ENCODE results near the gene CTNNA3.

Gene CTNNA3

DNA sequence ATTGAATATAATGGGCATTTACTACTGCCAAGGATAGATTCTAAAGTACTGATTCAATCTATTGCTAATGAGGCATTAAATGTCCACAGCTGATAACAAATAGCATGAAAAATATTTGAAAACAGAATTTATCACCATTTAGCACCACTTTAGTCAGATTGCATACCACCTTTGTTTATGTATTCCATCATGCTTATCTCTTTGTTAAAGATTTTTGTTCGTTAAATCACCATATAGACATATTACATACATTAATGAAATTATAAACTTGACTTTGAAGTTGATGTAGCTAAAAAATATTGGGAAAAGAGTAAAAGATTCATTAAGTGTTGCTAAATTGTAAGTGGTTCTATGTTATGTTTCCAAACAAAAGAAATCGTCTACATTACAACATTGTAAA lies 1022.9 kb downstream of the CTNNA3 start:
- TF ChIP-seq ZNF785 (tag by site-specific recombination; IDR thresholded peaks at IDR 0.05): no peak
- no peak for TF ChIP-seq IKZF3 (tag by site-specific recombination; IDR thresholded peaks at IDR 0.05)
- TF ChIP-seq ZNF133 (tag by site-specific recombination; IDR thresholded peaks at IDR 0.05): no peak
- TF ChIP-seq BCL11A (tag by site-specific recombination; IDR thresholded peaks at IDR 0.05; ENCODE audit: low read depth): no peak
- TF ChIP-seq, protein P1, sequence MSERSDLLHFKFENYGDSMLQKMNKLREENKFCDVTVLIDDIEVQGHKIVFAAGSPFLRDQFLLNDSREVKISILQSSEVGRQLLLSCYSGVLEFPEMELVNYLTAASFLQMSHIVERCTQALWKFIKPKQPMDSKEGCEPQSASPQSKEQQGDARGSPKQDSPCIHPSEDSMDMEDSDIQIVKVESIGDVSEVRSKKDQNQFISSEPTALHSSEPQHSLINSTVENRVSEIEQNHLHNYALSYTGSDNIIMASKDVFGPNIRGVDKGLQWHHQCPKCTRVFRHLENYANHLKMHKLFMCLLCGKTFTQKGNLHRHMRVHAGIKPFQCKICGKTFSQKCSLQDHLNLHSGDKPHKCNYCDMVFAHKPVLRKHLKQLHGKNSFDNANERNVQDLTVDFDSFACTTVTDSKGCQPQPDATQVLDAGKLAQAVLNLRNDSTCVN (tag by site-specific recombination; optimal IDR thresholded peaks at IDR 0.05): no peak
- TF ChIP-seq, protein P2, sequence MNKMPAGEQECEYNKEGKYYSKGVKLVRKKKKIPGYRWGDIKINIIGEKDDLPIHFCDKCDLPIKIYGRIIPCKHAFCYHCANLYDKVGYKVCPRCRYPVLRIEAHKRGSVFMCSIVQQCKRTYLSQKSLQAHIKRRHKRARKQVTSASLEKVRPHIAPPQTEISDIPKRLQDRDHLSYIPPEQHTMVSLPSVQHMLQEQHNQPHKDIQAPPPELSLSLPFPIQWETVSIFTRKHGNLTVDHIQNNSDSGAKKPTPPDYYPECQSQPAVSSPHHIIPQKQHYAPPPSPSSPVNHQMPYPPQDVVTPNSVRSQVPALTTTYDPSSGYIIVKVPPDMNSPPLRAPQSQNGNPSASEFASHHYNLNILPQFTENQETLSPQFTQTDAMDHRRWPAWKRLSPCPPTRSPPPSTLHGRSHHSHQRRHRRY (tag by site-specific recombination; IDR thresholded peaks at IDR 0.05): no peak
- no peak for TF ChIP-seq ZXDB (tag by site-specific recombination; IDR thresholded peaks at IDR 0.05)
- TF ChIP-seq, protein P3, sequence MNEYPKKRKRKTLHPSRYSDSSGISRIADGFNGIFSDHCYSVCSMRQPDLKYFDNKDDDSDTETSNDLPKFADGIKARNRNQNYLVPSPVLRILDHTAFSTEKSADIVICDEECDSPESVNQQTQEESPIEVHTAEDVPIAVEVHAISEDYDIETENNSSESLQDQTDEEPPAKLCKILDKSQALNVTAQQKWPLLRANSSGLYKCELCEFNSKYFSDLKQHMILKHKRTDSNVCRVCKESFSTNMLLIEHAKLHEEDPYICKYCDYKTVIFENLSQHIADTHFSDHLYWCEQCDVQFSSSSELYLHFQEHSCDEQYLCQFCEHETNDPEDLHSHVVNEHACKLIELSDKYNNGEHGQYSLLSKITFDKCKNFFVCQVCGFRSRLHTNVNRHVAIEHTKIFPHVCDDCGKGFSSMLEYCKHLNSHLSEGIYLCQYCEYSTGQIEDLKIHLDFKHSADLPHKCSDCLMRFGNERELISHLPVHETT (tag by site-specific recombination; IDR thresholded peaks at IDR 0.05): no peak
- no peak for TF ChIP-seq ZNF146 (tag by site-specific recombination; IDR thresholded peaks at IDR 0.05)
- TF ChIP-seq HOXA7 (CRISPR knock-in tag; IDR thresholded peaks at IDR 0.05; ENCODE audit: borderline replicate concordance): no peak
- TF ChIP-seq GLIS1 (tag by site-specific recombination; IDR thresholded peaks at IDR 0.05): no peak
- TF ChIP-seq ZNF571 (tag by site-specific recombination; IDR thresholded peaks at IDR 0.05): no peak
- TF ChIP-seq ZNF404 (tag by site-specific recombination; IDR thresholded peaks at IDR 0.05): no peak
- TF ChIP-seq ZNF701 (tag by site-specific recombination; IDR thresholded peaks at IDR 0.05): no peak
- H3K27ac ChIP-seq (ENCODE audit: extremely low read depth, low read depth, low read length): no peak overlapping the region
- no peaks in the 10 kb centered on the region for H3K36me3 ChIP-seq (ENCODE audit: control insufficient read depth in 2 of 2, insufficient read depth in 1 of 2, low read length in 2 of 2)
- ChIA-PET POLR2A (no interaction called here), CTCF (no interaction called here)
- H3K4me1 ChIP-seq (ENCODE audit: control insufficient read depth, insufficient read depth, low read length): no peaks in the 10 kb centered on the region
- no peak overlapping the region for H3K4me3 ChIP-seq (ENCODE audit: low read depth, low read length)
- H3K9me3 ChIP-seq (ENCODE audit: control insufficient read depth, insufficient read depth, low read depth, low read length): no peaks in the 10 kb centered on the region

DNA sequence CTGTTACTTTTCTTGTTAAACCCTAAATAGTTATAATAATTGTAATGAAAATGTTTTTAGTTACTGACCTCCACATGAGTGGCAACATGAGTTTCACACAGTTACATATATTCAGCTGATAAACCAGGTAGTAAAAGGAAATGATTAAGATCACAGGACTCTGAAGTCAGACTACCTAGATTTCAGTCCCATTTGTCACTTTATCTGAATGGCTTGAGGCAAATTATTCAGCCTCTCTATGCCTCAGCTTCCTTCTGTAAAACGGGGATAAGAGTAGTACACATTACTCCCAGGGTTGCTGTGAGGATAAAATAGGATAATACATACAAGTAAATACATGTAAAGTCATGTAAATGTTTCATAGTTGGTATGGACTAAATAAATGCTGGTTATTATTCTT lies 1024.4 kb downstream of the CTNNA3 start:
- TF ChIP-seq ZNF707 (tag by site-specific recombination; IDR thresholded peaks at IDR 0.05) (no peak), IKZF3 (tag by site-specific recombination; IDR thresholded peaks at IDR 0.05) (no peak), ZNF366 (tag by site-specific recombination; conservative IDR thresholded peaks at IDR 0.05) (no peak), ZNF473 (tag by site-specific recombination; IDR thresholded peaks at IDR 0.05) (no peak), ZNF791 (tag by site-specific recombination; IDR thresholded peaks at IDR 0.05) (no peak), SP3 (tag by site-specific recombination; IDR thresholded peaks at IDR 0.05) (no peak), ZFP41 (tag by site-specific recombination; IDR thresholded peaks at IDR 0.05; ENCODE audit: borderline replicate concordance) (no peak), YY2 (tag by site-specific recombination; IDR thresholded peaks at IDR 0.05) (no peak), ZSCAN23 (tag by site-specific recombination; IDR thresholded peaks at IDR 0.05) (no peak)
- Histone ChIP-seq H3K36me3 (ENCODE audit: control insufficient read depth in 2 of 2, insufficient read depth in 1 of 2, low read length in 2 of 2) (no peaks in the 10 kb centered on the region), H3K27ac (ENCODE audit: extremely low read depth, low read depth, low read length) (no peak overlapping the region), H3K4me3 (ENCODE audit: low read depth, low read length) (no peak overlapping the region), H3K9me3 (ENCODE audit: control insufficient read depth, insufficient read depth, low read depth, low read length) (no peaks in the 10 kb centered on the region), H3K4me1 (ENCODE audit: control insufficient read depth, insufficient read depth, low read length) (no peaks in the 10 kb centered on the region)
- POLR2A ChIA-PET: no interaction called here
- CTCF ChIA-PET: interaction anchor here (0.7 kb wide), 1 partner anchor 111 kb away, joined by 3 read pairs; no protein-coding TSS in a partner anchor
